SK-MEL-5 (cell line): ENCODE measurements around the gene TTC7B. TPM values are rescaled to one million over a fixed set of nuclear protein-coding genes. Genes with fewer than 3 reads are reported as not detected.
A peak's percentile ranks its signal among the peaks of the same experiment; 100 is the strongest.

ENCODE experiments used
- DNase-seq: peaks from one replicate; pipeline ENCODE4 v3.0.0-alpha.2; 2016; ENCODE audit warnings: low read depth, low spot score
- in situ Hi-C: cut with HindIII; loops from 2 replicates; pipeline ENCODE4 v1.10.0; 2016; ENCODE audit warnings: low sequenced_read_pairs, high pct_unique_total_duplicates, low pct_unique_long_range_greater_than_20kb
- total RNA-seq: library from RNA; depleted of rRNA; stranded (reverse); fragments of >200 nt; shearing (Covaris generic); gene quantifications from 2 replicates; pipeline ENCODE4 v1.2.3, GENCODE V29; 2014

The TTC7B gene
- total RNA-seq, 1 experiment from 2014 or later = 31.1 TPM

- DNase-seq = no peak
- in situ Hi-C loops = no loop called here
Observed at GRCh38 chr14:90521084-90521929, 294.9 kb downstream of the TTC7B start.

DNA sequence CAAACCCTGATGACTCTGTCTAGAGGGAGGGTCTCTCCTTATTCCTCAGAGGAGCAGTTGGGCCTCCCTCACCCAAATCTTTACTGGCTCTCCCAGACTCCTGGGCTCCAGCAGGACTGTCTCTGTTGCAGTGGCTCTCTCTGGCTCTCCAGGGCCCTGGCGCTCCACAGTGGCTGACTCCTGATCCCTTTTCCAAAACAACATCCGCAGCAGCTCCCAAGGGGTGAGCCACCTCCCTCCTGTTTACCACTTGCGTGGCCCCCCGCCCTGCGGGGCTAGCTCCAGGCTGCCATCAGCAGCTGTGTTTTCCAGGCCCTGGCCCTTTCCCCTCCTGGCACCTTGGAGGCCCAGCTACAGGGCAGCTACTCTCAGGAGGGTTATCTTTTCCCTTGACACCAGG lies 295.9 kb downstream of the TTC7B start:
- in situ Hi-C loops = no loop called here

GRCh38 chr14:90519262-90519920 lies 296.8 kb downstream of the TTC7B start:
- in situ Hi-C loops = no loop called here
- DNase-seq = peak; percentile 45

More for the DNA sequence above, 295.9 kb downstream of the TTC7B start:
- no peak for DNase-seq

GRCh38 chr14:90518941-90519256 lies 297.3 kb downstream of the TTC7B start:
- DNase-seq = peak; percentile 70

DNA sequence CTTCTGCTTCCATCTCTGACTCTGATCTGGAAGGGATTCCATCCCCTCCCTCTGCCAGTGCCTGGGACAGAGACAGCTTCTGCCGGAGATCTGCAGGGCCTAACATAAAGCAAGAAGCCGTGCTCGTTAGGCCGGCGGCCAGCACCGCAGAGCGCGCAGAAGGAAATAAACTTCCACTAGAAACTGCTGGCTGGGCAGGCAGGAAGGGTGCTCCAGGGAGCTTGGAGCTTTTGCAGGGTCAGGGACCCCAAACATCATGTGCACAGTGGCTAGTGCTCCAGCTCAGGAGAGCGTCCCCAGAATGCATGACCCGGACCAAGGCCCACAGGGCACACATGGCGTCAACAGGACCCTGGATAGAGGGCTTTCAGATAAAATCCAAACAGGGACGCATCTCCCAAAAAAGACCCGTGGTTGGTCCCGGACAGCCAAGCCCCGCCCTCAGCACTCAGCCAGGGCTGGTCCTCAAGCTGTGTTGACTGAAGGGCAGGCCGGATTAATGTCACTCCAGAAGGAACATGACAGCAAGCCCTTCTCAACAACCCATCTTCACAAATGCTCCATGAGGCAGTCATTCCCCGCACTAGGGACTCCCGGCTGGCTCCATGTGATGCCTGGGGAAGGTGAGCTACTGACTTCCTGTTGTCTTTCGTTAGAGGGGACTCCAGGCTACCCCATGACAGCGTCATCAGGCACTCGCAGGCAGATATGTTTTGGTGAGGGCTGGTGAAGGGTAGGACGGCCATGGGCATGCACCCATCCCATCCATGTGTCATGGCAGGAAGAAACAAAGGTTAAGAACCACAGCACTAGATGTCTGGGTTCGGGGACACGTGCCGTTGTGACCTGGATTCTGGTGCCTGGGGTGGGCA lies 297.9 kb downstream of the TTC7B start:
- in situ Hi-C loops = no loop called here
- no peak for DNase-seq

More at GRCh38 chr14:90518941-90519256, 297.3 kb downstream of the TTC7B start:
- in situ Hi-C loops = no loop called here

DNA sequence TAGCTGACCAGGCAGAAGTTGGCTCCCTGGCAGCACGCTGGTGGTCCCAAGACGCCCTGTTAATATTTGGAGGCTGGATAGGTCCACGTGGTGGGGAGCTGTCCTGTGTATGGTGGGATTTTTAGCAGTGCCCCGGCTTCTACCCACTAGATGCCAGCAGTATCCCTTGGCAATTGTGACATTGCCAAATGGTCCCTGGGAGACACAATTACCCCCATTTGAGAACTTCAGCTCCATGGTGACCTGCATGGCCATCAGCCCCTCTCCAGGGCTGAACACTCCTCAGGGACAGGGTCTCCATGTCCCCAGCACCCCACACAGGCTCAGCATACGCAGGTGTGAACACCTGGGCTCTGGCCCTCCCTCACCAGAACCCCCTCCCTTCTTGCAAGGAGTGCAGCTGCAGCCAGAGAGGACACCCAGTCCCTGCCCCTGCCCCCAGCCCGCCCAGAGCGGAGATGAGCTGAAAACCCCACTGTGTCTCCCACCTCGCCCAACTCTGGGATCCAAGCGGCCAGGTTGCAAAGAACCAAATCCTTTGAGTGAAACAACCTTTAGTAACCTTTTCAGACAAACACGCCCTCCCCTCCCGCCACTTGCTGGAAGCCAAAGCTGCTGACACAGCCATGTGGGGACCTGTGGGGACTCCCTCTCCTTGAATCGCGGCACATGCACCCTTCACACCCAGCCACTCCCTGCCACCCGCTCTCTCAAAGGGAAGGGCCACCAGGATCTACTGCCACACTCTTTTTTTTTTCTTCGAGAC lies 299.0 kb downstream of the TTC7B start:
- DNase-seq = no peak
- in situ Hi-C loops = no loop called here

DNA sequence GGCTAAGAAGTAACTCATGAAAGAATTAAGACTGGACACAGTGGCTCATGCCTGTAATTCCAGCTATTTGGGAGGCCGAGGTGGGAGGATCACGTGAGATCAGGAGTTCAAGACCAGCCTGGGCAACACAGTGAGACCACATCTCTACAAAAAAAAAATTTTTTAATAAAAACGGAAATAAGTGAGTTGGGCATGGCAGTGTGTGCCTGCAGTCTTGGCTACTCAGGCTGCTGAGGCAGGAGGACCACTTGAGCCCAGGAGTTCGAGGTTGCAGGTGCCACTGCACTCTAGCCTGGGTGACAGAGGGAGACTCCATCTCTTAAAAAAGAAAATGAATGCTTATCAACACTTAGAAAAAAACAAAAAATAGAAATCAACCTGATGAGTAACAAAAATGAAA lies 301.7 kb downstream of the TTC7B start:
- no peak for DNase-seq
- in situ Hi-C loops = no loop called here

DNA sequence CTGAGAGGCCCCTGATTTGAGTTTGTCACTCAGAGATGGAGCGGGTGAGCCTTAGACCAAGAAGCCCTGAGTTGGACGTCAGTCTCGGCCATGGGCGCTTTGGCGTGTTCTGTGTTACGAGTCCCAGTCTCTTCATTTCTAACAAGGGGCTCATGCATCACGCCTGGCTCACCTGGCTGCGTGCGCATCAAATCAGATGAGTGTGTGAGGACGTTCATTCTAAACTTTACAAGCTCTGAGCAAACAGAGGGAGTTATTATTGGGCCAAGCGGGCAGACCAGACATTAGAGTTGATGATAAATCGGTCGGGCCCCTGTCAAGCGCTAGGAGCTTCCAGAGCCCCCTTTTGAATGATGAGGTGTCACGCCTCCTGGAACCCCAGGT lies 302.2 kb downstream of the TTC7B start:
- no peak for DNase-seq
- in situ Hi-C loops = no loop called here

- in situ Hi-C loops = no loop called here
- DNase-seq = peak; percentile 91
Observed at GRCh38 chr14:90513161-90514014, 302.8 kb downstream of the TTC7B start.

- in situ Hi-C loops = no loop called here
- no peak for DNase-seq
Observed at GRCh38 chr14:90512329-90512991, 303.8 kb downstream of the TTC7B start.

DNA sequence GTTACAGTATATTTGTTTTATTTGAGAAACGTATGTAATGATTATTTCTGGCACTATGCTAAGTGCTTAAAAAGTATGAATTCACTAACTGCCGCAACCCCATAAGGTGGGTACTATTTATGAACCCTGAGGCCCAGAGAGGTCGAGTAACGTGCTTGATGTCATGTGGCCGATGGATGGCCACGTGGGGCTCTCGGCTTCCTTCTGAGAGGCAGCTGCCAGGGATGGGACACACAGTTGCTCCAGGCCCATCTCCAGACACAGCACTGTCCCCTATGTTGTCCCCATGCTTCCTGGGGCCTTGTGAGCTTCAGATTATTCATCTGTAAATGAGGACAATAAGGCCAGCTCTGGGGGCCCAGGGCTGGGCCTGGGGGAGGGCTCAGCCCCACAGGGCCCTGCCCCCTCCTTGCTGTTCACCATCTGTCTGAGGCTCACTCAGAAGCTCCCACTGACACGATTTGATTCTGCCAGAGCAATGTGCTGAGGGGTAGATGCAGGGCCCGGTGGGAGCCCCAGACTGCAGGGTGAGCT lies 304.4 kb downstream of the TTC7B start:
- no peak for DNase-seq
- in situ Hi-C loops = no loop called here

DNA sequence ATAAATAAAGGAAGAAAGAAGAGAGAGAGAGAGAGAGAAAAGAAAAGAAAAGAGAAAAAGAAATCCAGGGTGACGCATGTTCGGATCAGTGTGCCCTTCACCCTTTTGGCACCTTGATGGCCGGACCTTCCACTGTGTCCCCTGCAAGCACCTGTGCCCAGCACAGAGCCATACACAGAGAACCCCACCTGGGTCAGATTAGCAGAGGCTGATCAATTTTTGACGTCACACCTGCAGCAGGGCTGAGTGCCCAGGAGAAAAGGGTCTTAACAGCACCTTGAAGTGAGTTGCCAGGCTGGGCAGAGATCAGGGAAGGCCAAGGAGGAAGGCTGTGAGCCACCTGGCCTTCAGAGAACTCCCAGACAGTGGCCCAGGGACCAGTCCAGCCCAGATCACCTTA lies 305.0 kb downstream of the TTC7B start:
- DNase-seq = no peak
- in situ Hi-C loops = no loop called here

DNA sequence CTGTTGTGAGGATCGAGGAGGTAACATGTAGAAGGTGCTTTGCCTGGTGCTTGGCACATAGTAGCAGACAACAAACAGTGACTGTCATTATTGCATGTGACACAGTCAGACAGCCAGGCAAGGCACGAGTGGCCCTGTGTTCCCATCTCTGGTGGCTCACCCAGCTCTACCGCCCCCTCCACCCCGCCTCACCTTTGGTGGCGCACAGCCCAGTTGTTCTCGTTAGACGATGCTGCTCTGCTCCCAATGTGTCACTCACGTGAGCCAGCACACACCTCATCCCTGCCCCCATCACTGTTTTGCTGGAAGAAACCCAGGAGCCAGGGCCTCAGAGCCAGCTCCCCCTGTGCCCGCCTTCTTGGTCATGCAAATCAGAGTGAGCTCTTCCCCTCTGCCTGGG lies 306.1 kb downstream of the TTC7B start:
- in situ Hi-C loops = no loop called here

GRCh38 chr14:90509403-90509802 lies 306.8 kb downstream of the TTC7B start:
- DNase-seq = peak; percentile 15
- in situ Hi-C loops = no loop called here

More for the DNA sequence above, 306.1 kb downstream of the TTC7B start:
- no peak for DNase-seq

GRCh38 chr14:90508536-90509254 lies 307.5 kb downstream of the TTC7B start:
- in situ Hi-C loops = no loop called here
- no peak for DNase-seq
